GM20000 (cell line): ENCODE data around the gene RBM8A.

Experiments used
- DNase-seq: peaks from one replicate; pipeline ENCODE4 v3.0.0; 2012; ENCODE audit warnings: low spot score
- CTCF ChIP-seq: IDR thresholded peaks from 2 replicates; pipeline ENCODE4 v1.5.1; 2012; ENCODE audit warnings: mild to moderate bottlenecking, control low read depth; ENCODE audit errors: extremely low read depth, missing control alignments

RBM8A gene

GRCh38 chr1:145960468-145961108, 33.3 kb upstream of the RBM8A start:
- no peak for TF ChIP-seq CTCF
- DNase-seq = peak; percentile 62

GRCh38 chr1:145959957-145960467, 32.7 kb upstream of the RBM8A start:
- DNase-seq = peak; percentile 19
- TF ChIP-seq CTCF = no peak

DNA sequence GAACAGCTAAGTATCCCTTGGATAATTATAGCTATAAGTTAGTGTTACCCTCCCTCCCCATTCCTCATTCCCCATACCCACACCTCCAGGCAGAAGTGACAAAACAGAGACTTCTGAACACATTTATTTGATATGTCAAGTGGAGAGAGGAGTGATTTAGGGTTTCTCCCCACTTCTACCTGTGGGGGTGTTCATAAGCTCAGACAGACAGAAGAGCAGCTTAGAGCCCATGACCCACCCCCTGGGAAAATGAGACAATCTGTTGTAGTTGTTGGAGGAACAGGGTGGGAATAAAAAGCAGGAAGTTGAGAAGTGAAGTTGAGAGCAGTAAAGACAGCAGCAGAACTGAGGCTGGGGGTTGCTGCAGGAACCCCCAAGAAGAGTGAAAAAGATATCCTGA, 32.0 kb upstream of the RBM8A start:
- no peak for DNase-seq

GRCh38 chr1:145958734-145959133, 31.4 kb upstream of the RBM8A start:
- DNase-seq = no peak
- TF ChIP-seq CTCF = no peak

More for the DNA sequence above, 32.0 kb upstream of the RBM8A start:
- TF ChIP-seq CTCF = no peak

- TF ChIP-seq CTCF = no peak
- peak; percentile 97 for DNase-seq
These were observed 30.4 kb upstream of the RBM8A start, which contains the start of gene LIX1L for GRCh38 chr1:145957443-145958319. TSS of gene LIX1L (minus strand) at chr1:145958017. CDS start at chr1:145957927, 90 bp downstream.

- peak; percentile 33 for DNase-seq
- TF ChIP-seq CTCF = no peak
These were observed 29.6 kb upstream of the RBM8A start for GRCh38 chr1:145956781-145957442.
